GM23248 (cell line): ENCODE data around the gene SERPINB4.

Source experiments
- EZH2 ChIP-seq: fragments of 200-600 bp; sonication (generic); IDR thresholded peaks from 2 replicates; pipeline ENCODE4 v1.6.1; 2018; ENCODE audit warnings: antibody characterized with exemption, mild to moderate bottlenecking; ENCODE audit not compliant: insufficient read depth, poor library complexity, severe bottlenecking
- EZH2phosphoT487 ChIP-seq: fragments of 200-600 bp; sonication (generic); IDR thresholded peaks from 2 replicates; pipeline ENCODE4 v1.6.1; 2018; ENCODE audit warnings: antibody characterized with exemption, moderate library complexity, mild to moderate bottlenecking, low read depth; ENCODE audit not compliant: insufficient read depth

- no peak for TF ChIP-seq EZH2
- TF ChIP-seq EZH2phosphoT487 = no peak
These were observed 24.4 kb downstream of the SERPINB4 start for GRCh38 chr18:63619661-63620060.
